ENCODE results near the gene WDR74.

GRCh38 chr11:62816557-62816956 lies 22.8 kb downstream of the WDR74 start:
- TF ChIP-seq CTCF (IDR thresholded peaks at IDR 0.05; ENCODE audit: insufficient read depth, low read length) (no peak), POLR2AphosphoS5 (IDR thresholded peaks at IDR 0.05; ENCODE audit: low read depth) (no peak), REST (IDR thresholded peaks at IDR 0.05; ENCODE audit: insufficient replicate concordance, low read depth) (no peak), SPI1 (IDR thresholded peaks at IDR 0.05; ENCODE audit: borderline replicate concordance, low read depth) (no peak)
